Measurements from ENCODE around the gene SNTG2.
"Not testable (repeated sequence)": the region's sequence is repeated elsewhere in the genome, so short reads cannot be mapped to it uniquely, and the experiment has no call there.

Gene SNTG2

GRCh38 chr2:1400943-1401735 lies 450.5 kb downstream of the SNTG2 start:
- DNase-seq = no peak

GRCh38 chr2:1402064-1402463 lies 451.4 kb downstream of the SNTG2 start:
- no peak for DNase-seq

GRCh38 chr2:1403565-1403964 lies 452.9 kb downstream of the SNTG2 start:
- no peak for DNase-seq

- DNase-seq = no peak
These were observed 454.5 kb downstream of the SNTG2 start for GRCh38 chr2:1405124-1405523.

- no peak for DNase-seq
These were observed 455.3 kb downstream of the SNTG2 start for GRCh38 chr2:1405967-1406366.

GRCh38 chr2:1406434-1406833 lies 455.8 kb downstream of the SNTG2 start:
- no peak for DNase-seq

GRCh38 chr2:1407950-1408675 lies 457.5 kb downstream of the SNTG2 start:
- no peak for DNase-seq

GRCh38 chr2:1413156-1413710 lies 462.6 kb downstream of the SNTG2 start, which contains the start of gene TPO:
Gene TPO (plus strand): TSS chr2:1413463. CDS start chr2:1414409, 946 bp downstream.
- no peak for DNase-seq

- DNase-seq = no peak
These were observed 463.5 kb downstream of the SNTG2 start for GRCh38 chr2:1414121-1414520.

GRCh38 chr2:1414901-1415300 lies 464.3 kb downstream of the SNTG2 start:
- DNase-seq = not testable (repeated sequence)

GRCh38 chr2:1415501-1415900 lies 464.9 kb downstream of the SNTG2 start:
- DNase-seq = no peak

Measured in NCI-H1105 treated with DMSO at 0.1 percent for 48 hours (cell line).